T-helper 1 cell treated with Interleukin-12 subunit alpha and Interleukin-12 subunit beta and Interleukin-4 antibody, amounts not matched to agents 30 ng/mL and 1 ng/mL, for 36 hours (primary cell): ENCODE measurements around the gene ABCB8. TPM values are rescaled to one million over a fixed set of nuclear protein-coding genes. Genes with fewer than 3 reads are reported as not detected.
"Not testable (repeated sequence)": the region's sequence is repeated elsewhere in the genome, so short reads cannot be mapped to it uniquely, and the experiment has no call there.

Experiments
- intact Hi-C: fragments of 100-400 bp; cut with micrococcal nuclease; formaldehyde crosslinking; loops from one replicate; pipeline ENCODE4 v1.15.1; 2024
- total RNA-seq: library from RNA; stranded (reverse); gene quantifications from 2 replicates; pipeline ENCODE4 v1.2.3, GENCODE V29; 2022

The ABCB8 gene
- total RNA-seq, 1 donor from 2014 or later = 53.8 TPM

DNA sequence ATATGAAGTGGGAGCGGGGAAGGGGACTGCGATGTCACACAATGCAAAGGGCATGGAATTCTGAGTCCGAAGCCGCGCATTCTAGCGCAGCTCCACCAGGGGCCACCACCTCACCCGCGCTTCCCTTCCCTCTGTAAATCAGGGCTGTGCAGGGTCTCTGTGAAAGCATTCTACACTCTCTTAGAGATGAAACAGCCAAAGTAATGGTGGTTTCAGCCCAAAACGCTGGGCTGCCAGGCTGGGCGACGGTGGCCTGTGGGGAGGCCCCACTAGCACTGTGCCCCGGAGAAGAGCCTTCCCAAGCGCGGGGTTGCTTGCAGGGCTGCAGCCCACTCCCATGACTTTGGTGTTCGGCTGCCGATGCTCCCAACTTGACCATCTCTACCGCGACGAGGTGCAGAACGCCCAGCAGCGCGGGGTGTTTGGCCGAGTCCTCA, 15.3 kb upstream of the ABCB8 start:
- intact Hi-C loops = loop anchor here (1.0 to 10.0 kb wide), 4 partner anchors 36 to 509 kb away; partner anchors contain the start of genes ABCF2 and KCNH2

DNA sequence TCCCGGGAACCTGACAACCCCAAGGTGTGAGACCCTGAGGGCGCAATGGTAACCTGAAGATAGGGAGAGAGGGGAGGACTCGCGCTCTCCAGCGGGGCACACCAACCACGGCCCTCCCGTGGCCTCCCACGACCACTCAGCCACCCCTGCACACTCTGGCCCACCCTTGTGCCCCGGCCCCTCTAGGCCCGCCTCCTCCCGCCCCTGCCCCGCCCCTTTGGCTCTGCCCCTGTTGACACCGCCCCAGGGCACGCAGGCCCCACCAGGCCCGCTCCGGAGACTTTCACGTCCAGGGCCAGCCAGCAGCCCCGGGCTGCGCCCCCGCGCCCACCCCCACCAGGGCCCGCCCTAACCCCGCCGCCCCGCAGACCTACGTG, 14.9 kb upstream of the ABCB8 start:
- intact Hi-C loops = loop anchor here (1.0 to 10.0 kb wide), 4 partner anchors 36 to 509 kb away; partner anchors contain the start of genes ABCF2 and KCNH2

DNA sequence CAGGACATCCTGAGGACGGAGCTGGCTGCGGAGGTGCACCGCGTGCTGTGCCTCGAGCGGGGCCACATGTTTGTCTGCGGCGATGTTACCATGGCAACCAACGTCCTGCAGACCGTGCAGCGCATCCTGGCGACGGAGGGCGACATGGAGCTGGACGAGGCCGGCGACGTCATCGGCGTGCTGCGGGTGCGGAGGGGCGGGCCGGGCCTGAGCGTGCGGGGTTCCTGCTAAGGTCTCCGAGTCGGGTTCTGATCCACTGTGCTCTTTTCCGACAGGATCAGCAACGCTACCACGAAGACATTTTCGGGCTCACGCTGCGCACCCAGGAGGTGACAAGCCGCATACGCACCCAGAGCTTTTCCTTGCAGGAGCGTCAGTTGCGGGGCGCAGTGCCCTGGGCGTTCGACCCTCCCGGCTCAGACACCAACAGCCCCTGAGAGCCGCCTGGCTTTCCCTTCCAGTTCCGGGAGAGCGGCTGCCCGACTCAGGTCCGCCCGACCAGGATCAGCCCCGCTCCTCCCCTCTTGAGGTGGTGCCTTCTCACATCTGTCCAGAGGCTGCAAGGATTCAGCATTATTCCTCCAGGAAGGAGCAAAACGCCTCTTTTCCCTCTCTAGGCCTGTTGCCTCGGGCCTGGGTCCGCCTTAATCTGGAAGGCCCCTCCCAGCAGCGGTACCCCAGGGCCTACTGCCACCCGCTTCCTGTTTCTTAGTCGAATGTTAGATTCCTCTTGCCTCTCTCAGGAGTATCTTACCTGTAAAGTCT, 14.3 kb upstream of the ABCB8 start:
- intact Hi-C loops = loop anchor here (1.0 to 10.0 kb wide), 7 partner anchors 14 to 508 kb away; partner anchors contain the start of genes ABCB8, ABCF2, KCNH2 and TMUB1

DNA sequence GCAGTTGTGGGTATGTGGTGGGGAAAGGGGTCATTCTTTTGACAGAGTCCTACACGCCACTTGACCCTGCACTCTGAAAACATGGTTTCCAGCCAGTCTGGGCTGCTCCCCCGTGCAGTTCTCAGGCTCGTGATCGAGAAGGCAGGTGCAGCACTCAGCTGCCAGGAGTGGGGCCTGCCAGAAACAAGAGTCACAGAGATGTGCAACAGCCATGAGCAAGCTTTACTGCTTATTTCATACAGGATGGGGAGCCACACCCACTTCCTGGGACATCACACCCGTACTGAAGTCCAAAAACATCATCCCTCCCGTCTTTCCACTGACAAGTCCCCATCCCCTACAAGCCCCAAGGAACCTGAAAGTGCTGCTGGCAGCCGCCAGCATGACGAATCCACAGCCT, 13.3 kb upstream of the ABCB8 start:
- intact Hi-C loops = loop anchor here (1.0 to 10.0 kb wide), 6 partner anchors 13 to 507 kb away; partner anchors contain the start of genes ABCB8, KCNH2 and TMUB1

DNA sequence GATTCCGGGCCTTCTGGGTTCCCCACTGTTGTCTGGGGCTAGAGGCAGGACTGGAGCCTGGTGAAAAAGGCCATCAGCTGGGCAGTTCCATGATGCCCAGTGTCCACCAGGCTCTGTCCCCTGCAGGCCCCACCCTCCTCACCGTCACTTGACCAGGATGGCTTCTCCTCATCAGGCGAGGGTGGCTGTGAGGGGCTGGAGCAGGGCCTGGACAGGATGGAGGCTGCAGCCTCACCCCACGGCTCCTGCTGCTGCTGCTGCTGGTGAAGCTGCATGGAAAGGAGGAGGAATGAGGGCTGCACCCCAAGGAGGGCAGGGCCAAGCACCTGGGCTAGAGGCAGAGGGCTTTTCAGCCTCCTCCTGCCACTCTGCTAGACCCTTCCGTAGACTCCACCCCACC, 12.3 kb upstream of the ABCB8 start:
- intact Hi-C loops = loop anchor here (2.0 to 10.0 kb wide), 2 partner anchors 241 to 1143 kb away; partner anchors contain the start of gene ATP6V0E2

DNA sequence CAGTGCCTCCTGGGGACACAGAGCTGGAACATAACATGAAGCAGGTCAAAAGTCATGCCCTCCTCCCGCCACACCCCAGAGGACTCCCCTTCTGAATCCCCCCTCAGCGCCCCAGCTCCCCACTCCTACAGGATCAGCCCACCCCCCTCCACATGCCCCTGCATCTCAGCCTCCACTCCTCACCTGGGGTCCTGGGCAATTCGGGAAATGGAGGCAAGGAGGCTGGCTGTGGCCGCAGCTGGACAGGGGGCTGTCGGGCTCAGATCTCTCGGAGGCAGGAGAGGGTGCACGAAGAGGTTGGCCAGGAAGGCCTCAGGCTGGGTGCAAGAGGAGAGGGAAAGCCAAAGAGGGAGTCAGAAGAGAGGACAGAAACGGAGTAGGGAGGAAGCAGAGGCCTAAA, 11.7 kb upstream of the ABCB8 start:
- intact Hi-C loops = loop anchor here (2.0 to 10.0 kb wide), 2 partner anchors 242 to 1144 kb away; partner anchors contain the start of gene ATP6V0E2

DNA sequence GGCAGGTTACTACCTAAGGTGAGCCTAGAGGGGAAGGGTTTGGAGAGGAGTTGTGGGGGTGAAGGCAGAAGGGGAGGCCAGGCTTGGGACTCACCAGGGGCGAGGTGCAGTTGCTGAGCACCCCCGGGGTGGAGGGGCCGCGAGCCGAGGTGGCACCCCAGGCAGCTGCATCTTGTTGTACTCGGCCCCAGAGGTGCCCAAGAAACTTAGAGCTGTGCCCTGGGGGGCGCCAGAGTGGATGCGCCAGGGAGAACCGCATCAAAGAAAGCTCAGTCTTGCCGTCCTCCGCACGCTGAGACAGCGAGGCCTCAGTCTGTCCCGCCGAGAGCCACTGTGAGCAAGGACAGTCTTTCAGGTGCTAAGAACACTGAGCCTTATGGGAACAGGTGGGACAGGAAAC, 11.3 kb upstream of the ABCB8 start:
- intact Hi-C loops = loop anchor here (2.0 to 10.0 kb wide), 2 partner anchors 242 to 1144 kb away; partner anchors contain the start of gene ATP6V0E2

DNA sequence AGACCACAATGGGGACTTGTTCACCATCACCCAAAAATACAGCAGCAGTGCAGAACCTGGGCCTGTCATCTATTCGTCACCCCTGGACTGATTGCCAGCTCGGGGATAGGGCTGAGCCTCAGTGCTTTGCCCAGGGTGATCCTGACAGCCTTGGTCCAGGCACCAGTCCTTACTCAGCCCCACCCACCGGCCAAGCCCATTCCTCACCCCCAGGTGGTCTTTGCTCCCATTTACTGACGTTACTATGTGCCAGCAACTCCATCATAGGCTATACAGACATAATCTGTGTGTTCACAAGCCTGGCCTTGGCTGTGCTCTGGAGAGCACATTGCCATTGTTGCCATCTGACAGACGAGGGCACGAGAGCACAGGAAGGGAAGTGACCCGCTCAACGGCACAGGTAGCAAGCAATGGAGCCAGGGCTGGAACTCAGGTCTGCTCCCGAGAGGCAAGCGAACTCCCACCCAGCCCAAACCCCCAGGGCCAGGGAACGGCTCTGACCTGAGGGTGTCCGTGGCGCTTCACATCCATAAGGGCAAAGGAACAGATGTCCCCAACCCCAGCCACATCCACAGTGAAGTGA, 10.8 kb upstream of the ABCB8 start:
- intact Hi-C loops = loop anchor here (2.0 to 10.0 kb wide), 2 partner anchors 243 to 1145 kb away; partner anchors contain the start of gene ATP6V0E2

DNA sequence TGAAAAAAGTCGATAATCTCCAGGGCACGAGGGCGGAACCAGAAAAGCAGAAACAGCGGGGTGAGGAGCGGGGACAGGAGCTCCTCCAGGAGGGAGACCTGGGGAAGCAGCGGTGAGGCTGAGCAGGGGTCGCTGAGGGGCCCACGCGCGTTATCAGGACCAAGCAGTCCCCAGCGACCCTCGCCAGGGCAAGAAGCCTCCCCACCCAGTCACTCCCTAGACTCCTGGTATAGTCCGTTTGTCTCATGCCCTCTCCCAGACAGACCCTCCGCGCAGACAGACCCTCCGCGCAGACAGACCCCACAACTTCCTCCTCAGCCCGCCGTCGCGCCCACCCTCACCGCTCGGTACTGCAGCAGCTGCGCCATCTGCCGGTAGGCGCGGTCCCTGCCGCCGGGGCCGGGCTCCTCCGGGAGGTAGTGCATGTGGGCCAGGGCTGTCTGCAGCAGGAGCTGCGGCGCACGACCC, 10.3 kb upstream of the ABCB8 start:
- intact Hi-C loops = loop anchor here (1.0 to 10.0 kb wide), 7 partner anchors 10 to 1145 kb away; partner anchors contain the start of genes ABCB8 and ATP6V0E2

DNA sequence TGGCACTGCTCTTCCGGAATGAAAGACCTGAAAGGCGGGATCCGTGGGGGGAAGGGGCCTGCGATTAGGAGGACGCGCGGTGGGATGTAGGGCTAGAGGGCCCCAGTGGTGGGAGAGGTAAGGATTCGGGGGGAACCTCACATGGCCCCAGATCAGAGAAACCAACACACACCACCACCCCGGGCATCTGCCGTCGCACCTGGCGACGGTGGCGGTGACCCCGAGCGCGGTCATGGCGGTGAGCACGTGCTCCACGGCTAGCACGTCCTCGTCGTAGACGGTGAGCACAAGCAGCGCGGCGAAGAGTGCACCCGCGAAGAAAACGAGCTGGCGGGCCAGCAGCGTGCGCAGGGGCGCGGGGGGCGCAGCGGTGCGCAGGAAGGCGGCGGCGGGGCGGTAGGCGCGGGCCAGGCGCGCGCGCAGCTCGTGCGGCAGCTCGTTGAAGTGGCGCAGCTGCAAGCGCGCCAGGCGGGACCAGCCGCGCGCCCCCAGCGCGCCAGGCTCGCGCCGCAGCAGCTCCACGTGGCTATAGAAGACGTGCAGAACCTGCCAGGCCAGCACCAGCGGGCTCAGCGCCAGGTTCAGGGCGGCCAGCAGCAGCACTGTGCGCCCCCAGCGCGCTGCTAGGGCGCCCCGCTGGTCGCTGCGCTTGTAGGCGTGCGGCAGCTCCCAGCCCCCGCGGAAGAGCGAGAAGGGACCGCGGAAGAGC, 9.7 kb upstream of the ABCB8 start:
- intact Hi-C loops = loop anchor here (1.0 to 10.0 kb wide), 6 partner anchors 10 to 244 kb away; partner anchors contain the start of gene ABCB8

DNA sequence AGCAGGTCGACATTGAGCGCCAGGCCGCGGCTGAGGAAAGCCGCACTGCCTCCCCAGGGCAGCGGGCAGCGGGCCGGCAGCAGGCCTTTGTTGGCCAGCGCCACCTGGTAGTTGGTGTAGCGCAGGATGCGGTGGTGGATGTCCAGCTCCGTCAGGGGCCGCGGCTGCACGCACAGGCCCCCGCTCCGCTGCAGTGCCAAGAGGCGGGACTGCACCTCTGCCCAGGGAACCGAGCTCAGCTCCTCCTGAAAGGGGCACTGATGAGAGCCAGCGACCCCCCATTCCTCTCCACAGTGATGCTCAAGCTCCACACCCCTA, 9.2 kb upstream of the ABCB8 start:
- intact Hi-C loops = loop anchor here (2.0 to 10.0 kb wide), 2 partner anchors 92 to 244 kb away; no protein-coding TSS in a partner anchor

DNA sequence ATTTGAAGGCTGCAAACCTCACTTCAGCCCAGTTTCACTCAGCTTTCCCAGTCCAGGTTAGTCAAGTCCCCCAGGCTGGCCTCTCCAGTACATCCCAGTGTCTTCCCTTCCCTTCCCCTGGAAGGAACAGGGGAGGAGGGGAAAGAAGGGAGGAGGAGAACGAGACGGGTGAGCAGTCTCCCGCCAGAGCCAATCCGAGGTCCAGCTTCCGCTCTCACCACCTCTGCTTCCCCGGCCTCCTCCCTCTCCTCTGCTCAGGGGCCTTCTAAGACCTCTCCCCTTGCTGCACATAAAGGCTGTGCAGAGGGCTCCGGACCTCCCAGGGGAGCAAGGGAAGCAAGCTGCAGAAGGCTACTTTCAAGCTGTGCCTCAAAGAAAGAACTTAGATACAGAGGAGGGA, 8.0 kb upstream of the ABCB8 start:
- intact Hi-C loops = no loop called here

DNA sequence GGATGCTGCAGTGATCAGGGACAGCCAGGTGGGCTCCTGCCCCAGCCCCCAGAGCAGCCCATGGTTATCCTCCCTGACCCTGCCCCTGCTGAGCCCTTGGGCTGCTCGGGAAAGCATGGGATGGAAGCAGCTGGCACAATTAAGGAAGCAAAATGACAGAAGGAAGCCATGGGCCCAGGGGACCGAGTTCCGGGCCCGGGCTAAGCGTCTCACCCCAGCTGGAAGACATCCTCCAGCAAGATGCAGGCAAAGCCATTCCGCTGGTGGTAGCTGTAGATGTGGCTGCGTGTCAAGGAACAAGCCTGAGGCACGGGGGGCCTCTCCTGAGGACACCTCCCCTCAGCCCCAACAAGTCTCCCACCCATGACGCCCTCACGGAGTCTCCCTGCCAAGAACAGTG, 5.0 kb upstream of the ABCB8 start:
- intact Hi-C loops = no loop called here

DNA sequence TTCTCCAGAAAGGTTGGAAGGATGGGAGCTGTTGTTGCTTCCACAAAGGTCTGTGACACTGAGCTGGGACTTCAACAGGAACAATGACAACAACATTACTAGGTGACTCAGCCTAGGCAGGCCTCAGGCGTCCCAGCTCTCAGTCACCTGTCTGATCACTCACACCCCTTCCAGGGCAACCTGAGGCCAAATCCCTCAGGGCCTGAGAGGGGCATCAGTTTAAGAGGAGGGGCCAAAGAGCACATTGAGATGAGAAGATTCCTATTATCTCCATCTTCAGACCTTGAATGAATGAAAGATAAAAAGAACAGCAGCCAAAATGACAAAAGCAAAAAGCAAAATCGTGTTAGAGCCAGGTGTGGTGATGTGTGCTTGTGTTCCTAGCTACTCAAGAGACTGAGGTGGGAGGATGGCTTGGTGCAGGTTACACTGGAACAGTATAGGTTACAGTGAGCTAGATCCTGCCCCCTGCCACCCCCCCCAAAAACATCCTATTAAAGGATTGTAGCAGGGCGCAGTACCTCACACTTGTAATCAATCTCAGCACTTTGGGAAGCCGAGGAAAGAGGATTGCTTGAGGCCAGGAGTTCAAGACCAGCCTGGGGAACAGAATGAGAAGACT, 3.7 kb upstream of the ABCB8 start, which contains the start of gene ATG9B:
ATG9B (minus strand) TSS at position 60 of the 622 bp plus-strand sequence. CDS start 71 bp downstream, outside the sequence.
- intact Hi-C loops = no loop called here

DNA sequence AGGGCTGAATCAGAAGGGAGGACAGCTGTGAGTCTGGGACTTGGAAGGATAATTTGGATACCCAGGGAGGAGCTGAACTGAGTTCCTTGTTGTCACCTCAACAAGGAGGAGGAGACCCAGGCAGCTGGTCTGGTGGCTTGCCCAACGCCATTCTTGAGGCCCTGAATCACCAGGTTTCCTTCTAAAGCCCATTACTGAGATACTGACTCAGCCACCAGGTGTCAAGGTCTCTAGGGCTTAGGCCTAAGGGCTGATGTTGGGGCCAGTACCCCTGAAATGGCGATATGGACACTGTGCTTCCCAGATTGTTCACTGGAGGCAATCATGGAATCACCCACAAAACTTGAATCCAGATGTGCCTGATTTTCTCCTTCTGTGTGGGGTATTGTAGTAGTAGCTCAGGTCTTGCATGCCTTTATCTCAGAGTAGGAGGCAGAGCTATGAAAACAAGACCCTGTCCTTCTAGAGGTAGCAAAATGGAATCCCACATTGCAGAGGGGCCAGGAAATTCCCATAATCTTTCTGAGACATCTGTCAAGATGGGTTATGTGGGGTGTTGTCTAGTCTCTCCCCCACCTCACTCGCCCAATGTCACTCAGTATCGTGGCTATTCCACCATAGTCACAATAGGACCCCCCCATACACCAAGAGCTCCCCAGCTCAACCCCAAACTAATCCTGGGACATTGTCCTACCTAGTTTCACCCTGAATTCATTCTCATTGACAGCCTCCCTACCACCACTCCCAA, 2.2 kb upstream of the ABCB8 start:
- intact Hi-C loops = no loop called here

DNA sequence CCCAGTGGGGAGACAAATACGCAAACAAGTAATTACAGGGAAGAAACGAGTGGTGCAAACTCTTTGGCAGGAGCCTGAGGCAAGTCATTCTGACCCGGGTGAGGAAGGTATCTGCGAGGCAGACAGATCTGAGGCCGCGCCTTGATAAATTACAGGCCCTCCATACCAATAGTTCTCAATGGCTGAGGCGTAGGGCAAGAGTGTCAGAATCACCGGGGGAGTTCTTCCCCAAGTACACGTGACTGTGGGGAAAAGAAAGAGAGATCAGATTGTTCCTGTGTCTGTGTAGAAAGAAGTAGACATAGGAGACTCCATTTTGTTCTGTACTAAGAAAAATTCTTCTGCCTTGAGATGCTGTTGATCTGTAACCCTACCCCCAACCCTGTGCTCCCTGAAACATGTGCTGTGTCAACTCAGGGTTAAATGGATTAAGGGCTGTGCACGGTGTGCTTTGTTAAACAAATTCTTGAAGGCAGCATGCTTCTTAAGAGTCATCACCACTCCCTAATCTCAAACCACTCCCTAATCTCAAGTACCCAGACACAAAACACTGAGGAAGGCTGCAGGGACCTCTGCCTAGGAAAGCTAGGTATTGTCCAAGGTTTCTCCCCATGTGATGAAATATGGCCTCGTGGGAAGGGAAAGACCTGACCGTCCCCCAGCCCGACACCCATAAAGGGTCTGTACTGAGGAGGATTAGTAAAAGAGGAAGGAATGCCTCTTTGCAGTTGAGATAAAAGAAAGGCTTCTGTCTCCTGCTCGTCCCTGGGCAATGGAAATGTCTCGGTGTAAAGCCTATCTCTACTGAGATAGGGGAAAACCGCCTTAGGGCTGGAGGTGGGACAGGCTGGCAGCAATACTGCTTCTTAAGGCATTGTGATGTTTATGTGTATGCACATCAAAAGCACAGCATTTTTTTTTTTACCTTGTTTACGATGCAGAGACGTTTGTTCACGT, 1.2 kb upstream of the ABCB8 start:
- intact Hi-C loops = not testable (repeated sequence)

DNA sequence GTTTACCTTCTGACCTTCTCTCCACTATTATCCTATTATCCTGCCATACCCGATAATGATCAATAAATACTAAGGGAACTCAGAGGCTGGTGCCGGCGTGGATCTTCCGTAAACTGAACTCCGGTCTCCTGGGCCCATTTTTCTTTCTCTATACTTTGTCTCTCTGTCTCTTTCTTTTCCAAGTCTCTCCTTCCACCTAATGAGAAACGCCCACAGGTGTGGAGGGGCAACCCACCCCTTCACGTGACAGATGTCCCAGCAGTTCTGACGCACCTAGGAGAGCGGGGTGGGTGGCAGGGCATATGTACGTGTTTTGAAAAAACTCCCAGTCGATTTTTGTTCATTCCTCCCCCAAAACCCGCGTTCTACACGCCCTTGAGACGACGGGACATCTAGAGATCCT, 521 bp upstream of the ABCB8 start:
- intact Hi-C loops = loop anchor here (1.0 kb wide), 14 partner anchors 9 to 1189 kb away; partner anchors contain the start of genes ABCF2, CHPF2, NUB1 and TMUB1

DNA sequence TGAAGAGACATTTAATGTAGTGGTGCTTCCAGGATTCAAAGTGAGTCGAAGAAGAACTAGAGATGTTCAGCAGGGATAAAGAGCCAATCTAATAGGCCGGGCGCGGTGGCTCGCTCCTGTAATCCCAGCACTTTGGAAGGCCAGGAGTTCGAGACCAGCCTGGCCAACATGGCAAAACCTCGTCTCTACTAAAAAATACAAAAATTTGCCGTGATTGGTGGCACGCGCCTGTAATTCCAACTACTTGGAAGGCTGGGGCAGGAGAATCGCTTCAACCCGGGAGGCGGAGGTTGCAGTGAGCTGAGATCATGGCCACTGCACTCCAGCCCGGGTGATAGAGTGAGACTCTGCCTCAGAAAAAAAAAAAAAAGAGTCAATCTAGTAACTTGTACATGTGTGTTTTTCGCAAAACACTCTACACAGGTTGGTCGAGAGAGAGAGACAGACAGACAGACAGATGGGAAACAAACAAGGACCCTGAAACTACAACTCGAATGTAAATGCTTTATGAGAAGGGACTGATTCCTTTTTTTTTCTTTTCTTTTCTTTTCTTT, 775 bp downstream of the ABCB8 start:
- intact Hi-C loops = loop anchor here (1.0 kb wide), 14 partner anchors 11 to 1191 kb away; partner anchors contain the start of genes ABCF2, CHPF2, NUB1 and TMUB1
